Pancreas (tissue), 10 donors: ENCODE data around the gene COTL1. TPM values are rescaled to one million over a fixed set of nuclear protein-coding genes. Genes with fewer than 3 reads are reported as not detected.

Experiments
- ATAC-seq, 4 donors: fragments of 200-7000 bp; cut with Tn5 transposase; one replicate each; pipeline versions ENCODE4 v1.8.0 to v1.9.1; 2020; ENCODE audit warnings: mild to moderate bottlenecking in 4 of 4, moderate library complexity in 4 of 4
- DNase-seq, 6 donors: peaks; one replicate each; pipeline ENCODE4 v3.0.0-alpha.2; 2020
- FAIRE-seq: peaks from 2 replicates; lab custom pipeline; 2012; peaks lifted over from hg19 to GRCh38; lab: Jason Lieb, UNC
- H3K27ac ChIP-seq, 4 donors: fragments of 200-600 bp; sonication (generic); 1 replicate in 3 of 4; 2 replicates in 1 of 4; pipeline versions ENCODE4 v1.5.0 to v1.8.0; 2020
- H3K27me3 ChIP-seq, 4 donors: fragments of 200-600 bp; one replicate each; pipeline ENCODE4 v1.8.0; 2021
- H3K36me3 ChIP-seq, 3 donors: fragments of 200-600 bp; sonication (generic) in 1 of 3; one replicate each; pipeline versions ENCODE4 v1.5.0 to v1.8.0; 2020 to 2021
- H3K4me1 ChIP-seq, 3 donors: fragments of 200-600 bp; one replicate each; pipeline ENCODE4 v1.8.0; 2021
- H3K4me3 ChIP-seq, 4 donors: fragments of 200-600 bp; sonication (generic) in 2 of 4; one replicate each; pipeline versions ENCODE4 v1.5.0 to v1.8.0; 2020 to 2021
- H3K9me3 ChIP-seq, 4 donors: fragments of 200-600 bp; one replicate each; pipeline ENCODE4 v1.8.0; 2021
- CTCF ChIP-seq, 4 donors: fragments of 200-600 bp; sonication (generic) in 3 of 4; IDR thresholded peaks; one replicate each; pipeline versions ENCODE4 v1.5.0 to v1.8.0; 2021; ENCODE audit warnings: antibody characterized with exemption in 4 of 4
- WGBS, 2 donors: extraction: QIAGEN DNeasy Blood & Tissue Kit; methylation state at CpG; one replicate each; pipeline ENCODE4 v1.1.7; 2013; 5-methylcytosine and 5-hydroxymethylcytosine counted together
- intact Hi-C, 3 donors: fragments of 100-400 bp; cut with DNase I; formaldehyde crosslinking; loops; one replicate each; pipeline versions ENCODE4 v1.11.1 to v1.14.2; 2022
- polyA plus RNA-seq, 2 donors: library from polyadenylated mRNA; stranded (reverse); fragments of 200-250 nt; gene quantifications; one replicate each; pipeline ENCODE4 v1.2.3, GENCODE V29; 2013
- total RNA-seq, 6 donors: library from RNA; stranded (reverse); fragmentation: NEBNext Ultra II Directional in 4 of 6; extraction: Animal tissue kit (Norgen Biotek cat#: 25700) in 4 of 6; gene quantifications; one replicate each; pipeline versions ENCODE4 v1.2.1 to v1.2.4, GENCODE V29; 2021 to 2023
- donor health status: healthy with polysubstance abuse.
- donor health status: DM: no; HTN: no; CAD: no; lungs with moderate emphysema.
- donor health status: DM: no; HTN: no; CAD: no.
- donor health status: control.
- donor health status: control.
- donor health status: Bipolar disorder and iron deficiency.
- donor health status: DM: yes; HTN: yes; CAD: no.
- donor health status: DM: no; HTN: no; CAD: no.
- donor health status: DM: no; HTN: no; CAD: no.
- donor health status: DM: yes; HTN: yes; CAD: no.

Gene COTL1
- total and polyA plus RNA-seq, 8 donors: 6.8 to 44.3 (median 19.1) TPM

- TF ChIP-seq CTCF (IDR thresholded peaks at IDR 0.05): no peak
- intact Hi-C loops: no loop called here
- Histone ChIP-seq H3K27ac (peak overlapping the region in 1 of 4 donors; percentile 41), H3K4me1 (peaks cover 0 to 7% (median 0%) of the 10 kb centered on the region in 3 donors), H3K27me3 (no peaks in the 10 kb centered on the region), H3K4me3 (no peak overlapping the region), H3K36me3 (no peaks in the 10 kb centered on the region), H3K9me3 (no peaks in the 10 kb centered on the region)
- DNase-seq (no peak), ATAC-seq (no peak), FAIRE-seq (no peak)
- WGBS, 2 donors: 83 to 94% methylated on average over 6 of the region's 6 CpGs
Measured at GRCh38 chr16:84608282-84608681, 9.6 kb downstream of the COTL1 start.

GRCh38 chr16:84607694-84608093, 10.2 kb downstream of the COTL1 start:
- no peak overlapping the region for H3K4me3 ChIP-seq
- H3K9me3 ChIP-seq: no peaks in the 10 kb centered on the region
- intact Hi-C loops: no loop called here
- TF ChIP-seq CTCF (IDR thresholded peaks at IDR 0.05): no peak
- FAIRE-seq (no peak), DNase-seq (no peak), ATAC-seq (peak in 3 of 4 donors; percentile 24 to 66 (median 31))
- H3K27me3 ChIP-seq: no peaks in the 10 kb centered on the region
- H3K4me1 ChIP-seq: peaks cover 0 to 7% (median 0%) of the 10 kb centered on the region in 3 donors
- H3K36me3 ChIP-seq: no peaks in the 10 kb centered on the region
- 80 to 91% methylated on average over 7 of the region's 7 CpGs for WGBS, 2 donors
- H3K27ac ChIP-seq: peak overlapping the region in 2 of 4 donors; percentile 37 to 41

GRCh38 chr16:84607061-84607460, 10.8 kb downstream of the COTL1 start:
- Histone ChIP-seq H3K4me1 (peaks cover 0 to 7% (median 0%) of the 10 kb centered on the region in 3 donors), H3K4me3 (no peak overlapping the region), H3K27ac (peak overlapping the region in 2 of 4 donors; percentile 37 to 41), H3K27me3 (no peaks in the 10 kb centered on the region), H3K9me3 (no peaks in the 10 kb centered on the region), H3K36me3 (no peaks in the 10 kb centered on the region)
- ATAC-seq (no peak), FAIRE-seq (no peak), DNase-seq (no peak)
- intact Hi-C loops: no loop called here
- 95% methylated on average over 13 of the region's 13 CpGs for WGBS, 2 donors
- no peak for TF ChIP-seq CTCF (IDR thresholded peaks at IDR 0.05)

GRCh38 chr16:84606081-84606875, 11.6 kb downstream of the COTL1 start:
- no peak for DNase-seq
- intact Hi-C loops: no loop called here
- TF ChIP-seq CTCF (IDR thresholded peaks at IDR 0.05): no peak

GRCh38 chr16:84605339-84605848, 12.5 kb downstream of the COTL1 start:
- no peak for FAIRE-seq
- intact Hi-C loops: no loop called here
- Histone ChIP-seq H3K4me3 (no peak overlapping the region), H3K4me1 (no peaks in the 10 kb centered on the region), H3K36me3 (no peaks in the 10 kb centered on the region), H3K27me3 (no peaks in the 10 kb centered on the region), H3K9me3 (no peaks in the 10 kb centered on the region), H3K27ac (no peak overlapping the region)
- 91 to 93% methylated on average over 6 of the region's 6 CpGs for WGBS, 2 donors
- no peak for DNase-seq
- TF ChIP-seq CTCF (IDR thresholded peaks at IDR 0.05): no peak
- ATAC-seq: no peak

More at GRCh38 chr16:84606081-84606875, 11.6 kb downstream of the COTL1 start:
- peaks cover 0 to 5% (median 0%) of the 10 kb centered on the region in 3 donors for H3K4me1 ChIP-seq
- WGBS, 2 donors: 85 to 93% methylated on average over 14 of the region's 14 CpGs
- H3K4me3 ChIP-seq: no peak overlapping the region
- H3K27me3 ChIP-seq: no peaks in the 10 kb centered on the region
- FAIRE-seq (no peak), ATAC-seq (no peak)
- no peaks in the 10 kb centered on the region for H3K9me3 ChIP-seq
- no peak overlapping the region for H3K27ac ChIP-seq
- no peaks in the 10 kb centered on the region for H3K36me3 ChIP-seq
